Activated T-cell treated with anti-CD3 and anti-CD28 coated beads, Interleukin-2, amount 50 U/mL, for 72 hours (primary cell): Measurements from ENCODE around the gene KIDINS220. TPM values are rescaled to one million over a fixed set of nuclear protein-coding genes. Genes with fewer than 3 reads are reported as not detected.
"Not testable (repeated sequence)": the region's sequence is repeated elsewhere in the genome, so short reads cannot be mapped to it uniquely, and the experiment has no call there.

Experiments
- ATAC-seq, 2 donors: fragments of 150-1000 bp; cut with Tn5 transposase; replicated peaks in 1 of 2; 2 replicates each; pipeline ENCODE4 v1.10.0; 2021; ENCODE audit warnings: moderate library complexity in 2 of 2, mild to moderate bottlenecking in 1 of 2
- DNase-seq, 2 donors: peaks; one replicate each; pipeline ENCODE4 v3.0.0; 2021 to 2022; ENCODE audit warnings: mixed read lengths in 1 of 2
- H3K27ac Mint-ChIP-seq: one replicate; pipeline ENCODE4 v1.8.0; 2022; ENCODE audit warnings: mild to moderate bottlenecking, moderate library complexity, mixed read lengths
- H3K27me3 Mint-ChIP-seq: one replicate; pipeline ENCODE4 v1.8.0; 2022; ENCODE audit warnings: low read depth, mixed read lengths
- H3K36me3 Mint-ChIP-seq, 2 donors: one replicate each; pipeline ENCODE4 v1.8.0; 2022; ENCODE audit warnings: mixed read lengths in 2 of 2, mild to moderate bottlenecking in 1 of 2; ENCODE audit not compliant: insufficient read depth in 2 of 2
- H3K4me1 Mint-ChIP-seq: one replicate; pipeline ENCODE4 v1.8.0; 2022; ENCODE audit warnings: low read depth, mixed read lengths
- H3K4me3 Mint-ChIP-seq, 2 donors: one replicate each; pipeline ENCODE4 v1.8.0; 2022; ENCODE audit warnings: mild to moderate bottlenecking in 2 of 2, mixed read lengths in 2 of 2, moderate library complexity in 2 of 2
- H3K9me3 Mint-ChIP-seq, 2 donors: one replicate each; pipeline ENCODE4 v1.8.0; 2022; ENCODE audit warnings: mixed read lengths in 2 of 2
- total RNA-seq, 2 donors: library from RNA; stranded (reverse); gene quantifications; one replicate each; pipeline ENCODE4 v1.2.3, GENCODE V29; 2022

KIDINS220 gene
- total RNA-seq, 2 donors from 2014 or later = 31.4 to 39.6 TPM

DNA sequence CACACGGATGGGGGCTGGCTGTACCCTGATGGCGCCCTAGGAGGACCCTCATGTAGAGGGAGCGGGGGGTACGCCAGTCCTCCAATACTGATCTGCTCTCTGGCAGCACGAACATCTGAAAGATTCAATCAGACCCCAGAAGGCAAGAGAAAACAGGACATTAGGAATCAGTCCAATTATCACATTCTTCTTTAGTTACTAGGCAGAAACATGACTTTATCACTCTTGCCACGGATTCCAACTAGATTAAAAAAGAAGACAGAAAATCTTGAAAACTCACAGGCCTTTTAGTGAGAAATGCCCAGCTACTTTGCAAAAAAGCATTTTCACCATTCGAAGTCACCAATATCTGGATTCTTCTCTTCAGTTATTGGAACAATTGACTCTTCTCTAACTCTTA is 87.2 kb downstream of the KIDINS220 start:
- Mint-ChIP-seq H3K27me3 (no peaks in the 10 kb centered on the region), H3K27ac (no peak overlapping the region), H3K4me1 (peaks cover 6% of the 10 kb centered on the region), H3K4me3 (no peak overlapping the region), H3K36me3 (no peaks in the 10 kb centered on the region), H3K9me3 (no peaks in the 10 kb centered on the region)
- DNase-seq = no peak
- no peak for ATAC-seq

DNA sequence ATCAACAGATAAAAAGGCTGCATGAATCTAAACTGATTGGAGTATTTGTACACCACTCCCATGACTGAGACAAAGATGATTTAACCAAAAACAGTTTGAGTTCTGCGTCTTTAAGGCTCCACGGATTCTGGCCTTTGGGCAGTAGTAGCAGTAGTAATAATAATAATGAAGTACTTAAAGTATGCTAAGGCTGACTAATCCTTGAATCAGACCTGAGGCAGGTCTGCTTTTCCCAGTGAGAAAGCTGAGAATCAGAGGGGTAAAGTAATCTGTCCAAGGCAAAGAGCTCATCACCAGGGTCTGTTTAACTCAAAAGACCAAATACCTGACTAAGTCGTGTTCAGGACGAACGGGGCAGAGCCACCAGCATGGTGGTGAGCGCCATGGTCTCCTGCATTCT is 94.2 kb downstream of the KIDINS220 start:
- no peaks in the 10 kb centered on the region for H3K36me3 Mint-ChIP-seq
- no peaks in the 10 kb centered on the region for H3K27me3 Mint-ChIP-seq
- H3K4me3 Mint-ChIP-seq = no peak overlapping the region
- ATAC-seq (no peak), DNase-seq (no peak)
- no peaks in the 10 kb centered on the region for H3K9me3 Mint-ChIP-seq
- no peaks in the 10 kb centered on the region for H3K4me1 Mint-ChIP-seq
- no peak overlapping the region for H3K27ac Mint-ChIP-seq

DNA sequence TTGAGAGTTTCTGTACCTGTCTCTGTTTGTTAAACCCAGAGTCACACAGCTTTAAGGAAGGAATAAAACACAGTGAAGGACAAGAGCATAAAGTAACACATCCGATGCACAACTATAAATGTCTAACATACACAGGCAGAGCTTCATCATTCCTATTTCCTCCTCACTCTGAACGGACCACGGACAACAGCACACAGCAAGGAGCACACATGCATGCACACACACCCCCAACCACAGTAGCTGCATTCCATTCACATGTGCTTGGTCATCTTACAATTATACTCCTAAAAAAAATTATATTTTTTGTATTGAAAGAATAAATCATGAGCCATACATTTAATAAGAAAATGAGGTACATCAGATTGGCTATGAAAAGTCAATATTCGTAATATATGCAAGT is 97.3 kb downstream of the KIDINS220 start:
- DNase-seq (no peak), ATAC-seq (no peak)
- Mint-ChIP-seq H3K27me3 (no peaks in the 10 kb centered on the region), H3K4me1 (no peaks in the 10 kb centered on the region), H3K4me3 (no peak overlapping the region), H3K27ac (no peak overlapping the region), H3K36me3 (peaks cover 0 to 2% of the 10 kb centered on the region in 2 donors), H3K9me3 (no peaks in the 10 kb centered on the region)

DNA sequence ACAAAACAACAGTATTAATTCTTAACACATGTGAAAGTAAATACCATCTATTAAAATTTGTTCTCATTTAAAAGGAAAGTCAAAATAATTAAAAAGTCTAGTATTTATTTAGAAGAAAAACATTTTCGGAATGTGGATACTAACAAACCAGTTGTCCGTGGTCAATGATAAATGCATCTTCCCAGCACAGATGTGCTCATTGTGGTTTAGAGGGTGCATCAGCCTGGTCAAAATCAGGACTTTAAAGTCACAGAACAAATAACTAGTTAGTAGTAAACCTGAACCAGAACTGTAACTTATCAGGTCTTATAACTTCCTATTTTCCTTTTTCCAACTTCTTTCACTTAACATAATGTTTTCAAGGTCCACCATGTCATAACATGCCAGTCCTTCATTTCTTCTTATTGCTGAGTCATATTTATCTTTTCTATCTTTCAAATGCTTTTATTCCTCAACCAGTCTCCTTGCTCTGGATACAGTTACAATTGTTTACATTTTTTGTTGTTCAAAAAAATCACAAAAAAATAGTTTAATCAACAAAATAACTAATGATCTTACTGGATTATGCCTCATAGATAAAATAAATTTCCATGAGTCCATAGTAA is 99.7 kb downstream of the KIDINS220 start:
- no peak overlapping the region for H3K4me3 Mint-ChIP-seq
- peak overlapping the region; percentile 63 for H3K27ac Mint-ChIP-seq
- peaks cover 0 to 7% of the 10 kb centered on the region in 2 donors for H3K36me3 Mint-ChIP-seq
- DNase-seq = no peak
- ATAC-seq = no peak
- no peaks in the 10 kb centered on the region for H3K27me3 Mint-ChIP-seq
- no peaks in the 10 kb centered on the region for H3K9me3 Mint-ChIP-seq
- no peaks in the 10 kb centered on the region for H3K4me1 Mint-ChIP-seq

DNA sequence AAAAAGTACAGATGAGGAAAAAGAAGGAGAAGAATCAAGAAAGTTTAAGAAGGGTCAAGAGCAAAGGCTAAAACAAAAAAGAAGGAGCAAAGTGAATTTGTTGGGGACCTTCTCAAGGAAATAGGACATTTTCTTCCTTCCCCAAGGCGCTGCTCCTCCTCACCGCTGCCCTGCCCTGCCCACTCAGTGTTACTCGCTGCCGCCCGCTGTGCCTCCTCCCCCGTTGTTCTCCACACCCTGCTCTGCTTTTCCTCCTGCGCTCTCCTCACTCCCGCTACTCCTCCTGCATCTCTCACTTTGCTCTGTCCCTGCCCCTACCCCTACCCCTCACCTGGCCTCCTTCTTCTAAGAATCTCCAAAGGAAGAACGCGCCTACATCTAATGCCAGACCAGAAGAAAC is 104.8 kb downstream of the KIDINS220 start:
- Mint-ChIP-seq H3K27me3 (no peaks in the 10 kb centered on the region), H3K9me3 (no peaks in the 10 kb centered on the region), H3K4me3 (no peak overlapping the region), H3K36me3 (peaks cover 4 to 19% of the 10 kb centered on the region in 2 donors), H3K27ac (no peak overlapping the region), H3K4me1 (peaks cover 9% of the 10 kb centered on the region)
- ATAC-seq = no peak
- DNase-seq = no peak

DNA sequence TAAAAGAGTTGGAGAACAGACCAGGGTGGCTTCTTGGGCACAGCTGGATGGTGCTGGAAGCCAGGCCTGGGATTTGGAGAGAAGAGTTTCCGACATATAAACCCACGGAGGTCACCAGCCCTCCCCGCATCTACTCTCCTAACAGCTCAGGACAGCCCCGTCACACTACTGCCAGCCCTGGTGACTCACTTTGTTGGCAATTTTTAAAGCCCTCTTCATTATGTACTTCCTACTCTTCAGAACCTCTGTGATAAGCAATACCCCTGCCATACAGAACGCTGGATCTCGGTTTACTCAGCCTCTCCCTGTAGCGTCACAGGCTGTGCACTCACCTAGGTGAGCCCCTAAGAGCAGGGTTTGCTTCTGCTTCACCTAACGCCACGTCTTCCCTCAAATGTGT is 107.5 kb downstream of the KIDINS220 start:
- H3K36me3 Mint-ChIP-seq = peaks cover 4 to 19% of the 10 kb centered on the region in 2 donors
- no peak overlapping the region for H3K27ac Mint-ChIP-seq
- ATAC-seq = no peak
- H3K4me1 Mint-ChIP-seq = peaks cover 9% of the 10 kb centered on the region
- no peaks in the 10 kb centered on the region for H3K27me3 Mint-ChIP-seq
- DNase-seq = no peak
- H3K9me3 Mint-ChIP-seq = no peaks in the 10 kb centered on the region
- H3K4me3 Mint-ChIP-seq = no peak overlapping the region

DNA sequence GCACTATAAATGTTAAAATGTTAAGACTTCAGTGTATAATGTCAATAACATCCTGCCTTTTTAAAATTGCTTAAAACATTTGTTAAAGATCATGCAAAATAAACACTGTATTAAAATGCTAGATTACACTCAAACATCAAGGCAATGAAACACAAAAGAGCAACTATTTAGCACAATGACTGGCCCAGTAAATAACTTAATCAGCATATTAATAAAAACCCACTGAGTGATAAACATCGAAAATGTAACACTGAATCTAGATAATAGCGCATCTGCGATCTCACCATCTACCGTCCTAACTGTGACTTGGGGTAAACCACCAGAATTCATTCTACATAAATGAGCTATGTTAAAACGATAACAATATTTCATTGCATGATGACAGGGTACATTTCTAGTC is 108.3 kb downstream of the KIDINS220 start:
- H3K9me3 Mint-ChIP-seq, H3K27ac Mint-ChIP-seq: not testable (repeated sequence)

DNA sequence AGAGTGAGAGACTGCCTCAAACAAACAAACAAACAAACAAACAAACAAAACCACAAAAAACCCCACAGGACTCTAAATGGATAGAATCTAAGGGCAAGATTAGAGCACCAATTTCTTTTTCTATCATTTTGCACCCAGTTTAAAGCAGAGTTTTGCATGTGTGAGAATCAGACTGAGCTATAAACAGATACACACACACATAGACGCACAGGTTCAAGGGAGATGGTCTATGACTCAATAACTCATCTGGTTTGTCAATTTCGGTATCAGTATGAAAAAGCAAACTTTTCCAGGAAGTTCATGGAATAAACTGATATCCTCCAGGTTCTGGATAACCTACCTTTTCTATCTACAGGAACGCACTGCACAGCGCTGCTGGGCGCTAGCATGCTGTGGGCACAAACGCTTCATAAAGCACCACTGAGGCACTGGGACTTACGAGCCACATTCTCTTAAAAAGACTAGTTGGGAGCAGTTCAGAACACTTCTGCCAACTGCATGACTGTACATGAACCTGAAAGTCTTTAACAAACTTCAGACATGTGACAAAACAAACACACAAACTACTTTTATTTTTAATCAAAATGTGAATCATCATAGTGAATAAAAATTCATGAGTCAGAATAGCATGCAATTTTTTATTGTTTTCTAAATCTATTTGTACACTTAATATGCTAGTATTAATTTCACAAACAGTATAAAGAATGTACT is 109.0 kb downstream of the KIDINS220 start:
- DNase-seq = no peak
- Mint-ChIP-seq H3K4me1 (peaks cover 9% of the 10 kb centered on the region), H3K27ac (no peak overlapping the region), H3K27me3 (no peaks in the 10 kb centered on the region), H3K9me3 (no peaks in the 10 kb centered on the region), H3K4me3 (no peak overlapping the region), H3K36me3 (peaks cover 4 to 19% of the 10 kb centered on the region in 2 donors)
- peak in 1 of 2 donors; percentile 30 for ATAC-seq

More for the DNA sequence above, 108.3 kb downstream of the KIDINS220 start:
- not testable (repeated sequence) for ATAC-seq, H3K4me3 Mint-ChIP-seq, H3K4me1 Mint-ChIP-seq, DNase-seq, H3K27me3 Mint-ChIP-seq
- peaks cover 4 to 19% of the 10 kb centered on the region in 2 donors for H3K36me3 Mint-ChIP-seq

DNA sequence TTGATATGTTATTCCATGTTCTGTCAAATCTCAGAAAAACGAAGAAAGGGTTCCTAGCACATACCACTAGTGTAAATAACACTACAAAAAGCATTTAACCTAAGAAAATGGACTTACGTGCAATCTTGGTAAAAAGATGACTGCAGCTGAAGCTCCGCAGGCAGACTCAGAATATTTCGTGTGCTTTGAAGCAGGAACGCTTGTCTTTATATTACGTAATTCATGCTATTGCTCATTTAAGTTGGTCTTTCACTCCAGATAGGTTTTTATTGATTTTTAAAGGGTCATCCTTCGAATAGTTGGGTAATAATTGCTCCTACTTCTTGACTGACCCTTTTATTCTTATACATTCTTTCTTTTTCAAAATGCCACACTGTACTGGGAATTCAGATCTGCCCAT is 111.6 kb downstream of the KIDINS220 start:
- DNase-seq (no peak), ATAC-seq (no peak)
- no peaks in the 10 kb centered on the region for H3K27me3 Mint-ChIP-seq
- peaks cover 4 to 7% of the 10 kb centered on the region in 2 donors for H3K36me3 Mint-ChIP-seq
- H3K27ac Mint-ChIP-seq = no peak overlapping the region
- no peaks in the 10 kb centered on the region for H3K9me3 Mint-ChIP-seq
- no peak overlapping the region for H3K4me3 Mint-ChIP-seq
- peaks cover 9% of the 10 kb centered on the region for H3K4me1 Mint-ChIP-seq

DNA sequence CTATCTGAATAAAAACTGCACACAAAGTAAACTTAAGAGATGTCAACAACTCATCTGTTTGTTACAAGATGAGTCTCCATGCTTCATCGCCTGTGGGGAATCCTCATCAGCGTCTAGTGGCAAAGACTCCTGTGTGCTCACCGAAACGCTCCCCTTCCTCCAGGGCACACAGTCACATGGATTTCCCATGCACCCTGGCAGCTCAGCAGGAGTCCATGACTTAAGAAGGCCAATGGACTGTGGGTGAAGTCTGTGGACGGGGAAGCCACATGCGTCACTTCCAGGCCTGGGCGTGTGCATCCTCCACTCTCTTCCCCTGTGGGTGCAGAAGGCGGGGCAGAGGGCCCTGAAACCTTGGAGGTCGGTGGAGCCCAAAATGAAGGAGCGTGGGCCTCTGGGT is 114.4 kb downstream of the KIDINS220 start:
- ATAC-seq (no peak), DNase-seq (no peak)
- Mint-ChIP-seq H3K27me3 (no peaks in the 10 kb centered on the region), H3K27ac (no peak overlapping the region), H3K4me3 (no peak overlapping the region), H3K4me1 (peaks cover 1% of the 10 kb centered on the region), H3K9me3 (no peaks in the 10 kb centered on the region), H3K36me3 (peaks cover 0 to under 1% of the 10 kb centered on the region in 2 donors)

DNA sequence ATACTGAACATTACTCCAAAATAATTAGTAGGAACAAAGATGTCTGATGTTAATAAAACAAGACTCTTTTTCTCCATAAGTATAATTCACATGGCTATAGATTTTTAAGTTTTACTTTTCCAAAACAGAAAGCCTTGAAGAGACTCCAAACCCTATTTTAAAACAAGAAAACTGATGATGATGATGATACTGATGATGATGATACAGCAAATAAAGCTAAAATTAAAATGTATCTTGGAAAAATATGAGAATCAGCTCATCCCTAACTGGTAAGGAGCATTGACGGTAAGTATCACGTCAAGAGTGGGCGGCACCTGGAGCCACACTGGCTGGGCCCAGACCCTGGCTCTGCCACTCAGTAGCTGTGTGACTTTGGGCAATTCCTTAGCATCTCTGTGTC is 116.0 kb downstream of the KIDINS220 start:
- H3K27ac Mint-ChIP-seq = no peak overlapping the region
- DNase-seq (no peak), ATAC-seq (no peak)
- H3K27me3 Mint-ChIP-seq = peaks cover 6% of the 10 kb centered on the region
- H3K36me3 Mint-ChIP-seq = peaks cover 0 to 2% of the 10 kb centered on the region in 2 donors
- no peak overlapping the region for H3K4me3 Mint-ChIP-seq
- H3K9me3 Mint-ChIP-seq = peaks cover 3% of the 10 kb centered on the region in 2 donors
- no peaks in the 10 kb centered on the region for H3K4me1 Mint-ChIP-seq

DNA sequence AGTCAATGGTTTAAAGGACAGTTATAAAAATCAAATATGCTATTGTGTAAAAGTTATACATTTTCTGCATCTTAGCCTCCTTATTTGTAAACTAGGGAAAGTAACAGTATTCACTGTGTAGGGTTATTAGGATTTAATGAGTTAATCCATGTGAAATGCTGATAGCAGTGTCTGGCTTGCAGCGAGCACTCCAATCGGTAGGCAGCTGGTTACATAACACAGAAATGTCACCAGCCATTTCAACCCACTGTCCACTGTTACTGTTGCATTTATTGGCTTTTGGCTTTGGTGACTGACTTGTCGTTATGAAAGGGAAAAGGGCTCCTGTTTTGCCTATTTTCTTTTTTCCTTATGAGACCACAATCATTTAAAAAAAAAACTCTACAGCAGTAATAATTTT is 116.7 kb downstream of the KIDINS220 start:
- peaks cover 7 to 8% of the 10 kb centered on the region in 2 donors for H3K9me3 Mint-ChIP-seq
- H3K27me3 Mint-ChIP-seq = peaks cover 11% of the 10 kb centered on the region
- H3K27ac Mint-ChIP-seq = no peak overlapping the region
- H3K36me3 Mint-ChIP-seq = peaks cover 5 to 6% of the 10 kb centered on the region in 2 donors
- no peaks in the 10 kb centered on the region for H3K4me1 Mint-ChIP-seq
- no peak overlapping the region for H3K4me3 Mint-ChIP-seq
- no peak for DNase-seq
- no peak for ATAC-seq

DNA sequence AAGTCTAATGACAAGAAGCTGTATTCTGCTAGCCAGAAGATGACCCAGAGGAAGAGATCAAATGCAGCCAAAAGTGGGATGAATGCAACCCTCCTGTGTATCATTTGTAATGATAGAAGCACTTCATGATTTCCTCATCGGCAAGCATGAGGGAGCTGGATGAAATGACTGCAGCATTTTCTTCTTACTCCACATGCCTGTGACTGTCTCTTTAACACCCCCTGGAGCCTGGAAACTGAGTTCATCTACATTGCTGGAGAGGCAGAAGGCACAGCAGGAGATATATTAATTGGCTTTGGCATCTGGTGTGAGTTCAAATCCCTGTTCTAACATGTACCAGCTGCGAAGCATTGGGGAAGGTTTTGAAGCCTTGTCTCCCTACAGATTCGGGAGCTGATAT is 117.9 kb downstream of the KIDINS220 start:
- Mint-ChIP-seq H3K27me3 (peaks cover 15% of the 10 kb centered on the region), H3K9me3 (peaks cover 7 to 9% of the 10 kb centered on the region in 2 donors), H3K36me3 (peaks cover 7 to 9% of the 10 kb centered on the region in 2 donors), H3K4me1 (no peaks in the 10 kb centered on the region), H3K4me3 (no peak overlapping the region), H3K27ac (no peak overlapping the region)
- no peak for DNase-seq
- ATAC-seq = no peak

DNA sequence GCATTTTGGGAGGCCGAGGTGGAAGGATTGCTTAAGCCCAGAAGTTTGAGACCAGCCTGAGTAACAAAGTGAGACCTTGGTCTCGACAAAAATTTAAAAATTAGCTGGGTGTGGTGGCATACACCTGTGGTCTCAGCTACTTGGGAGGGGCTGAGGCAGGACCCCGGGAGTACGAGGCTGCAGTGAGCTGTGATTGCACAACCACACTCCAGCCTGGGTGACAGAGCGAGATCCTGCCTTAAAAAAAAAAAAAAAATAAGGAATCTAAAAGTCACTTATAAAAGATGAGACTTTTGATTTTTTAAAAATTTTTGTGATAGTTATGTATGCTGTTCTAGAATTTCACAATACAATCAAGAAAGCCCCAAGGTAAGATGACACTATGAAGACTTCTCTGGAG is 122.4 kb downstream of the KIDINS220 start:
- no peak for DNase-seq
- no peak overlapping the region for H3K27ac Mint-ChIP-seq

More for the DNA sequence above, 122.4 kb downstream of the KIDINS220 start:
- peaks cover 15% of the 10 kb centered on the region for H3K27me3 Mint-ChIP-seq
- no peak for ATAC-seq
- H3K4me1 Mint-ChIP-seq = no peaks in the 10 kb centered on the region
- H3K9me3 Mint-ChIP-seq = peaks cover 7 to 9% of the 10 kb centered on the region in 2 donors
- H3K4me3 Mint-ChIP-seq = no peak overlapping the region
- peaks cover 7 to 9% of the 10 kb centered on the region in 2 donors for H3K36me3 Mint-ChIP-seq
